Mesodermal cell (in vitro differentiated cells): Measurements from ENCODE around the gene RBM19.

Experiments
- H3K27ac ChIP-seq: 2 replicates; pipeline ENCODE4 v1.7.0; 2013; ENCODE audit warnings: mild to moderate bottlenecking, low read depth, low read length, moderate library complexity; ENCODE audit not compliant: severe bottlenecking
- H3K36me3 ChIP-seq: 2 replicates; pipeline ENCODE4 v1.7.1; 2013; ENCODE audit warnings: mild to moderate bottlenecking, low read length, moderate library complexity; ENCODE audit not compliant: control insufficient read depth, insufficient read depth
- H3K4me1 ChIP-seq: one replicate; pipeline ENCODE4 v1.7.1; 2013; ENCODE audit warnings: mild to moderate bottlenecking, low read length; ENCODE audit not compliant: insufficient read depth, control insufficient read depth, poor library complexity, severe bottlenecking
- H3K4me3 ChIP-seq: 2 replicates; pipeline ENCODE4 v1.7.0; 2013; ENCODE audit warnings: low read length, control low read depth, mild to moderate bottlenecking; ENCODE audit not compliant: insufficient read depth, poor library complexity, severe bottlenecking; ENCODE audit errors: extremely low read depth
- H3K9me3 ChIP-seq: 2 replicates; pipeline ENCODE4 v1.7.1; 2013; ENCODE audit warnings: mild to moderate bottlenecking, low read length, moderate library complexity; ENCODE audit not compliant: control insufficient read depth
- WGBS, 2 experiments: methylation state at CpG; one replicate each; pipeline ENCODE4 v1.1.5; 2013; ENCODE audit warnings: missing lambda C conversion rate in 2 of 2; ENCODE audit not compliant: insufficient coverage in 2 of 2; 5-methylcytosine and 5-hydroxymethylcytosine counted together

The RBM19 gene

DNA sequence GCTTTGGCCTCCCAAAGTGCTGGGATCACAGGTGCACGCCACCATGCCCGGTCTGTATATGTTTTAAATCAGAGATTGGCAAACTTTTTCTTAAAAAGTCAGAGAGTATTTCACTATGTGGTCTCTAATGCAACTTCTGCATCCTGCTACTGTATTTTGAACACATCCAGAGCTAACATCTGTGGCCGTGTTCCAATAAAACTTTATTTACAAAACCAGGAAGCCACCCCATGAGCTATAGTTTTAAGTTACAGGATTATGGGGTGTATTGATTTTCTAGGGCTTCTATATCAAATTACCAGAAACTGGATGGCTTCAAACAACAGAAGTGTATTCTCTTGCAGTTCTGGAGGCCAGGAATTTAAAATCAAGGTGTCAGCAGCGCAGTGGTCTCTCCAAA lies 5.3 kb upstream of the RBM19 start:
- H3K27ac ChIP-seq: no peak overlapping the region
- H3K9me3 ChIP-seq: no peaks in the 10 kb centered on the region
- no peaks in the 10 kb centered on the region for H3K36me3 ChIP-seq
- H3K4me3 ChIP-seq: no peak overlapping the region
- 93 to 100% methylated on average over 2 to 3 of the region's 4 CpGs for WGBS, 2 experiments
- H3K4me1 ChIP-seq: no peaks in the 10 kb centered on the region

DNA sequence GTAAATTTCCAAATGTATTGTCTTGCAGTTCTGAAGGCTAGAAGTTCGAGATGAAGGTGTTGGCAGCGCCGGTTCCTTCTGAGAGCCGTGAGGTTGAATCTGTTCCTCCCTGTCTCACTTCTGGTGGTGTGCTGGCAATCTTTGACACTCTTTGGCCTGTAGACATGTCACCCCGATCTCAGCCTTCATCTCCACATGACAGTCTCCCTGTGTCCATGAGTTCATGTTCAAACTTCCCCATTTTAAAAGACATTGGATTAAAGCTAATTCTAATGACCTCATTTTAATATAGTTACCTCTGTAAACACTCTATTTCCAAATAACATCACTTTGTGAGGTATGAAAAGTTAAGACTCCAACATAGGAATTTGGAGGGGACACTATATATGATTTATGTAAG lies 4.1 kb upstream of the RBM19 start:
- WGBS, 2 experiments: 87 to 88% methylated on average over 4 to 5 of the region's 5 CpGs
- H3K4me3 ChIP-seq: no peak overlapping the region
- H3K9me3 ChIP-seq: no peaks in the 10 kb centered on the region
- no peak overlapping the region for H3K27ac ChIP-seq
- H3K4me1 ChIP-seq: no peaks in the 10 kb centered on the region
- H3K36me3 ChIP-seq: no peaks in the 10 kb centered on the region

DNA sequence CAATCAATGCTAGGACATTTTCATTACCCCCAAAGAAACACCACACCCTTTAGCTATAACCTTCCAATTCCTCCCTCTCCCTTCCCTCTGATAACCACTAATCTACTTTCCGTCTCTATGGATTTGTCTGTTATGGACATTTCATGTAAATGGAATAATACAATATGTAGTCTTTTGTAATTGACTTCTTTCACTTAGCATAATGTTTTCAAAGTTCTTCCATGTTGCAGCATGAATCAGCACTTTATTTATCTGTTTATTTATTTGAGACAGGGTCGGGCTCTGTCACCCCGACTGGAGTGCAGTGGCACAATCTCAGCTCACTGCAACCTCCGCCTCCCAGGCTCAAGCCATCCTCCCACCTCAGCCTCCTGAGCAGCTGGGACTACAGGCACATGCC lies 1.2 kb upstream of the RBM19 start:
- Histone ChIP-seq H3K27ac (no peak overlapping the region), H3K36me3 (no peaks in the 10 kb centered on the region), H3K9me3 (no peaks in the 10 kb centered on the region), H3K4me1 (peaks cover 10% of the 10 kb centered on the region), H3K4me3 (no peak overlapping the region)
- 86 to 93% methylated on average over 2 to 3 of the region's 4 CpGs for WGBS, 2 experiments

DNA sequence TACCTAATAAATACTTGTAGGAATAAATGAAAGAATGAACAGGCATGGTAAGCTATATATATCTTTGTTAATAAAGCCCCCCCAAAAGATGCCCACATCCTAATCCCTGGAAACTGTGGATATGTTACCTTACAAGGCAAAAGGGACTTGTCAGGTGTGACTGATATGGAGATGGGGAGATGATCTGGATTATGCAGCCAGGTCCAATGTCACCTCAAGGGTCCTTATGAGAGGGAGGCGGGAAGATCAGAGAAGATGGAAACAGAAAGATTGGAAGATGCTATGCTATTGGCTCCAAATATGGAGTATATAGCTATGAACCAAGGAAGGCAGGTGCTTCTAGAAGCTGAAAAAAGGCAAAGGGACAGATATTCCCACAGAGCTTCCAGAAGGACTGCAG lies 3.4 kb downstream of the RBM19 start:
- 88 to 100% methylated on average over 1 of the region's 1 CpG for WGBS, 2 experiments

DNA sequence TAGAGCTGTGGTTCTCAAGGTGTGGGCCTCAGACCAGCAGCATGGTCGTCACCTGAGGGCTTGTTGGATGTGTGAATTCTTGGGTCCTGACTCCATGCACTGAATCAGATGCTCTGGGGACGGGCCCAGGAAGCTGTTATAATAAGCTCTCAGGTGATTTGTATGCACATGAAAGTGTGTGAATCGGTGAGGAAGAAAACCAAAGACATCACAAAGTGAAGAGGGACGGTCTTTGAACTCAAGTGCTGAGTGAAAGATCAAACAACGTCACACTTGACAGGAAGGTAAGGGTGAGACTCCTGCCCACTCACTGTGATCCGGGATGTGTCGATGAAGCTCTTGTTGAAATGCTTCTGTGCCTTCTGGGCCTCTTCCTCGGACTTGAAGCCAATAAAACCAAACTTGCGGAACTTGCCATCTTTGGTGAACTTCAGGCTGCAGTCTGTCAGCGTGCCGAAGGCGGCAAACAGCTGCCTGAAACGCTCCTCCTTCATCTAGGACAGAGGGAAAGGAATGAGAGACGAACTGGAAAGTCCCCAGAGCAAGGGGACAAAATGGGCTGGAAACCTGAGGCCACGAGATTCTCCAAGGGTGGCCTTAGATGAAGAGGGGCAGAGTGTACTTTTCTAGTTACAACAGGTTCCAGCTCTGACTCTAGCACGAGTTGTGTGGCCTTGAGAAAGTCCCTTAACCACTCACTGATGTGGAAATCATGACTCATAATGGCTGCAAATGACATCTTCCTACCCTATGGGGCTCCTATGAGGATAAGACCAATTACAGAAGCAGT lies 4.0 kb downstream of the RBM19 start:
- WGBS, 2 experiments: 93% methylated on average over 16 of the region's 16 CpGs
- peaks cover 10% of the 10 kb centered on the region for H3K4me1 ChIP-seq
- no peaks in the 10 kb centered on the region for H3K9me3 ChIP-seq
- no peak overlapping the region for H3K4me3 ChIP-seq
- H3K27ac ChIP-seq: no peak overlapping the region
- H3K36me3 ChIP-seq: peaks cover 44% of the 10 kb centered on the region

More for the DNA sequence above, 3.4 kb downstream of the RBM19 start:
- Histone ChIP-seq H3K4me3 (no peak overlapping the region), H3K36me3 (peaks cover 43% of the 10 kb centered on the region), H3K27ac (no peak overlapping the region), H3K4me1 (peaks cover 10% of the 10 kb centered on the region), H3K9me3 (no peaks in the 10 kb centered on the region)

DNA sequence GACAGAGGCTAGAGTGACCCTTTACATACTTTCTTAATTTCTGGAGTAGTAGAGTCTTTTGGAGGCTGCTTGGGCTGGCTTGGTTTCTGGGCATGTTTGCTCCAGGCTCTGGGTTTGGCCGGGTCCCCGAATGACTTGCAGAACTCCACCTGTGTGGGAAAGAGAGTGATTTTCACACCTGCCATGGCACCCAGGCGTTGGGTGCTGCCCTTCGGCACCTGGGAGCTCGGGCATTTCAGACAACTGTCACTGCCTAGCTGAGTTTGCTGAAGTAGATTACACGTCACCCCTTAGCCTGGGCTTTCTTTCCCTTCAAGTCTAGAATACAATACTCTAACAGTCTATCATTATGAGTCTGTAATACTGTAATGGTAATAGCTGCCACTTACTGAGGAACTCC lies 6.1 kb downstream of the RBM19 start:
- Histone ChIP-seq H3K4me3 (no peak overlapping the region), H3K36me3 (peaks cover 62% of the 10 kb centered on the region), H3K4me1 (peaks cover 10% of the 10 kb centered on the region), H3K27ac (no peak overlapping the region), H3K9me3 (no peaks in the 10 kb centered on the region)
- 92 to 98% methylated on average over 5 of the region's 6 CpGs for WGBS, 2 experiments

DNA sequence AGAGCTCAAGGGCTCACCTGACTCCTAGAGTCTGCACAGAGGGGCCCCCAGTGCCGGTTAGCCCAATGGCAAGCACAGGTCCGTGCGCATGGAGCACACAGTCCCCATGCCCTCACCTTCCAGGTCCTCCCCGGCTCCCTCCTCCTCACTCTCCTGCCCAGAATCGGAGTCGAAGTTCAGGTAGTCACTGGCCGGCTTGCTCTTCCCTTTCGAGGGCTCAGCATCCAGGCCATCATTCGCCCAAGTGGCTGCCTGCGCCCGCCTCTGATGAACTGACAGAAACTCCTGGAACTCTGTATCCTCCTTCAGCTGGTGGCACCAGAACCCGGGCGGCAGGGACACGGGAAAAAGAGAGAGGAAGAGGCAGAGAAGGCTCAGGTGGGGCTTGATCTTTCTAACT lies 7.0 kb downstream of the RBM19 start:
- WGBS, 2 experiments: 95% methylated on average over 11 of the region's 14 CpGs
- Histone ChIP-seq H3K4me1 (peaks cover 2% of the 10 kb centered on the region), H3K9me3 (no peaks in the 10 kb centered on the region), H3K36me3 (peaks cover 68% of the 10 kb centered on the region), H3K27ac (no peak overlapping the region), H3K4me3 (no peak overlapping the region)

DNA sequence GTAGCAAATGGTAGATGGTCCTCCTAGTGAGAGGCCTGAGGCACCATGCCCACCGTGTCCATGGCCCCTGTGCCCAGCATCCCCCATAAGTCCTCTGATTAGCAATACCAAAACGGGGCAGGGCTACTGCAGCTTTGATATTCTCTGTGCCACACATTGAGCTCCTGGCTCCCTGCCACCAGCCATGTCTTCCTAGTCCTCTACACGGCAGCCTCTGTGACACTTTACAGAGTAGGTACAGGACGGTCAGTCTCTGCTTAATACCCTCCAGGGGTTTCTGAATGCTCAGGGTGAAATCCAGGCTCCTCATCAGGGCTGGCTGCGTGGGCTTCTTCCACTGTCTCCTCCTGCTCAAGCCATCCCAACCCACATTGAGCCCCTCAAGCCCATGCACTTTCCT lies 8.0 kb downstream of the RBM19 start:
- 81 to 90% methylated on average over 4 to 5 of the region's 5 CpGs for WGBS, 2 experiments
- H3K36me3 ChIP-seq: peaks cover 78% of the 10 kb centered on the region
- no peak overlapping the region for H3K4me3 ChIP-seq
- no peaks in the 10 kb centered on the region for H3K4me1 ChIP-seq
- H3K27ac ChIP-seq: no peak overlapping the region
- H3K9me3 ChIP-seq: no peaks in the 10 kb centered on the region

DNA sequence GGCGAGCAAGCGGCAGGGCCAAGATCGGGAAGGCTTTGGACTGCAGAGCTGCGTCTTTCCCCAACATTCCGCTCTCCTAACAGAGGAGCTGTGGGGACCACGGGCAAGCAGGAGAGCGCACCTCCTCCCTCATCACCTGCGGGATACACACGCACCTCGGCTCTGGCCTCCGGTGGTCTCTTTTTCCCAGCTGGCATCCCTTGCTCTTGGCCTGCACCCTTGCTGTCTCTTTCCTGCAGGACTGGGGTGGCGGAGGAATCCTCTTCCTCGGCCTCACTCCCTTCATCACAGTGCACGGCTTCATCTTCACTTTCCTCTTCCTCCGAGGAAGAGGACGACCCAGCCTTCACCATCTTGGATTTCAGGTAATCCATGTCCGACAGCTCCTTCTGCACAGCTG lies 8.5 kb downstream of the RBM19 start:
- H3K36me3 ChIP-seq: peaks cover 82% of the 10 kb centered on the region
- H3K9me3 ChIP-seq: no peaks in the 10 kb centered on the region
- WGBS, 2 experiments: 84 to 87% methylated on average over 11 to 17 of the region's 17 CpGs
- no peaks in the 10 kb centered on the region for H3K4me1 ChIP-seq
- H3K4me3 ChIP-seq: no peak overlapping the region
- H3K27ac ChIP-seq: no peak overlapping the region

DNA sequence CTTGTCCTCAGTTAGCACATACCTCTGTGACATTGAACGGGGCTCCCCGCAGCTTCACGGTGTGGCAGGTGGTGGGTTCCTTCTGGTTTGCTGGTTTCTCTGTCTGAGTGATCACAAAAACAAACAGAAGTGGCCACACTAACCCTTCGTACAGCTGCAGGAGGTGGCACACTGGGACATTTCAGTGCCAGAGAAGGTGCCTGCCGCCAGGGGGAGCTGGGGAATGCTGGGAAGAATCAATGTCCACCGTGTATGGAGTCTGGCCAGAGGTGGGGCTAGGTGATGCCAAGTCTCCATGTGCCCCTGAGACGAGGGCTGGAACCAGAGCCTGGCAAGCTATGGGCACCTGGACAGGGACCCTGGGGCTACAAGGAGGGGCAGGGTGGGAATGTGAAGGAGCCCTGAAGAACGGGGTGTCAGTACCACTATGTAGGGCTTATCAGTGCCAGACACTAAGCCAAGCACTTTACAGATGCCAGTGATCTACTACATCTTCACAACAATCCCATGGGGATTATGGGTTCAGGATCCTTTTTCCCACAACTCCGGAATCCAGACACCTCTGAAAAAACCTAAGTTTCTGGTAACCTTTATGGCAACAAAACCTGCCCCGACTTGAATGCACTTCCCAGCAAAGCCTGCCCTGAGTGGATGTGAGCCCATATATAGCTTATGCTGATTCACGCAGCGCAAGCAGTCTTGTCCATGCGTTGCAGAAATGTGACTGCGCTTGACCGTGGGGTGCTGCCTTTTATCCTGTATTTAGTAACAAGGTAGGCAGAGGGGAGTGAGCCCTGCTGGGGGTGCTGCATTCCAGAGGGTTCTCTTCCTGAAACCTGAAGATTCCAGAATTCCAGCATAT lies 10.8 kb downstream of the RBM19 start:
- peaks cover 78% of the 10 kb centered on the region for H3K36me3 ChIP-seq
- no peaks in the 10 kb centered on the region for H3K9me3 ChIP-seq
- 78 to 89% methylated on average over 13 of the region's 15 CpGs for WGBS, 2 experiments
- H3K4me3 ChIP-seq: no peak overlapping the region
- H3K27ac ChIP-seq: no peak overlapping the region
- no peaks in the 10 kb centered on the region for H3K4me1 ChIP-seq

DNA sequence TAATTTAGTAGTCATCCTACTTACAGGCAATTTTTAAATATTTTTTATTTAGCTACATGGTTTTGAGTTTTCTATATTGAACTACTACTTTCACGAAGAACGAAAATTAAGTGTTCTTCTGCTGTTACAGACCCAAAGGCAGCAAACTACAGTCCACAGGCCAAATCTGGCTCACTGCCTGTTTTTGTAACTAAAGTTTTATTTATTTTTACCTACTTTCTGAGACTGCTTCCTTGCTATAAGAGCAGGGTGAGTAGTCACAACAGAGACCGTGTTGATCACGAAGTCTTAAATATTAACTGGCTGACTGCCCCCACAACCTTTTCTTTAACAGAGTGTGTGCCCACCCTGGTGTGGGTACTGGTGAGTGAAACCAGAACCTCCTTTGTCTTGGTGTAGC lies 11.6 kb downstream of the RBM19 start:
- Histone ChIP-seq H3K27ac (no peak overlapping the region), H3K4me1 (no peaks in the 10 kb centered on the region), H3K4me3 (no peak overlapping the region), H3K36me3 (peaks cover 76% of the 10 kb centered on the region), H3K9me3 (no peaks in the 10 kb centered on the region)
- WGBS, 2 experiments: 100% methylated on average over 2 of the region's 4 CpGs; no CpG with 5 or more reads in 1 of the 2 experiments
